HL-60/S4 (cell line): Measurements from ENCODE around the gene SOWAHD.
"Not testable (repeated sequence)": the region's sequence is repeated elsewhere in the genome, so short reads cannot be mapped to it uniquely, and the experiment has no call there.

Source experiments
- in situ Hi-C: fragments of 300-500 bp; cut with MboI; formaldehyde crosslinking; loops from 2 replicates; pipeline ENCODE4 v1.14.3; 2022; ENCODE audit warnings: low sequenced_read_pairs

The SOWAHD gene

GRCh38 chrX:119757979-119758730 lies at the start of gene SOWAHD:
SOWAHD (plus strand) TSS chrX:119758588; CDS start chrX:119758668, 80 bp downstream.
- in situ Hi-C loops = no loop called here

- in situ Hi-C loops = no loop called here
Observed at GRCh38 chrX:119708936-119709335, 49.5 kb upstream of the SOWAHD start.

GRCh38 chrX:119709630-119710029 lies 48.8 kb upstream of the SOWAHD start:
- in situ Hi-C loops = no loop called here

- in situ Hi-C loops = no loop called here
Observed at GRCh38 chrX:119721487-119721886, 36.9 kb upstream of the SOWAHD start.

GRCh38 chrX:119721926-119722325 lies 36.5 kb upstream of the SOWAHD start:
- in situ Hi-C loops = no loop called here

GRCh38 chrX:119726900-119727555 lies 31.4 kb upstream of the SOWAHD start:
- in situ Hi-C loops = loop anchor here (25.0 kb wide), 1 partner anchor 215 kb away; no protein-coding TSS in a partner anchor

- in situ Hi-C loops = loop anchor here (25.0 kb wide), 1 partner anchor 216 kb away; no protein-coding TSS in a partner anchor
Observed at GRCh38 chrX:119728487-119728886, 29.9 kb upstream of the SOWAHD start.

GRCh38 chrX:119729408-119730201 lies 28.8 kb upstream of the SOWAHD start:
- in situ Hi-C loops = loop anchor here (25.0 kb wide), 1 partner anchor 217 kb away; no protein-coding TSS in a partner anchor

- in situ Hi-C loops = loop anchor here (25.0 kb wide), 1 partner anchor 223 kb away; no protein-coding TSS in a partner anchor
Observed at GRCh38 chrX:119734897-119735339, 23.5 kb upstream of the SOWAHD start.

- in situ Hi-C loops = loop anchor here (25.0 kb wide), 1 partner anchor 223 kb away; no protein-coding TSS in a partner anchor
Observed at GRCh38 chrX:119735467-119735866, 22.9 kb upstream of the SOWAHD start.

GRCh38 chrX:119736206-119736764 lies 22.1 kb upstream of the SOWAHD start:
- in situ Hi-C loops = loop anchor here (25.0 kb wide), 1 partner anchor 224 kb away; no protein-coding TSS in a partner anchor

- in situ Hi-C loops = loop anchor here (25.0 kb wide), 1 partner anchor 226 kb away; no protein-coding TSS in a partner anchor
Observed at GRCh38 chrX:119738742-119739141, 19.6 kb upstream of the SOWAHD start.

- in situ Hi-C loops = loop anchor here (25.0 kb wide), 1 partner anchor 233 kb away; no protein-coding TSS in a partner anchor
Observed at GRCh38 chrX:119745283-119745848, 13.0 kb upstream of the SOWAHD start.

- in situ Hi-C loops = not testable (repeated sequence)
Observed at GRCh38 chrX:119750131-119750530, 8.3 kb upstream of the SOWAHD start.

- in situ Hi-C loops = not testable (repeated sequence)
Observed at GRCh38 chrX:119750751-119751150, 7.6 kb upstream of the SOWAHD start.

- in situ Hi-C loops = no loop called here
Observed at GRCh38 chrX:119753001-119753400, 5.4 kb upstream of the SOWAHD start.

GRCh38 chrX:119753639-119754257 lies 4.6 kb upstream of the SOWAHD start:
- in situ Hi-C loops = no loop called here

- in situ Hi-C loops = no loop called here
Observed at GRCh38 chrX:119755981-119756533, 2.3 kb upstream of the SOWAHD start.

GRCh38 chrX:119756926-119757635 lies 1.3 kb upstream of the SOWAHD start:
- in situ Hi-C loops = no loop called here
